NCI-H460 (cell line): ENCODE measurements around the gene FOXI1. TPM values are rescaled to one million over a fixed set of nuclear protein-coding genes. Genes with fewer than 3 reads are reported as not detected.

Experiments used
- DNase-seq: peaks from one replicate; pipeline ENCODE4 v3.0.0-alpha.2; 2016; ENCODE audit warnings: low read depth; ENCODE audit errors: extremely low read depth
- total RNA-seq: library from RNA; depleted of rRNA; stranded (reverse); fragments of >200 nt; shearing (Covaris generic); gene quantifications from 2 replicates; pipeline ENCODE4 v1.2.3, GENCODE V29; 2014; rRNA removed

FOXI1 gene
- total RNA-seq, 1 experiment from 2014 or later = not detected

DNA sequence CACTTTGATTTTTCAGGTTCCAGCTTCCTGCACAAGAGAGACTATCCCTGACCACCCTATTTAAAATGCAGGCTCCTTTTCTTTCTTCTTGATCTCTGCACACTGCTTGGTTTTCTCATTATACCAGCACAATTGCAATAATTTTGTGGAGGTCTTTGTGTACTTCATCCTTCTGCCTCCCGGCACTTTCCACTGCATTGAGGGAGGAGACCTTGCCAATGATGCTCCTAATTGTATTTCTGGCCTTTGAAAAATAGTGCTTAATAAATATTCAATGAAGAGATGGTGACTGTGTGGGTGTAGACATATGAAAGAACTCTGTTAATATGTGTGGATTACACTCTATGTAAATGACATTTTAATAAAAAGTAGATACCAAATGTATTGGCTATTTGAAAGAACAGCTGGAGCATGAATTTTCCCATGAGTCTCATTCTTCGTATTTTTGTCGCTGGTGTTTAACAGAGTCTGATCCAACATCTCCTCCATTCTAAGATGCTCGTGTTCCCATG, 42.1 kb downstream of the FOXI1 start:
- no peak for DNase-seq

DNA sequence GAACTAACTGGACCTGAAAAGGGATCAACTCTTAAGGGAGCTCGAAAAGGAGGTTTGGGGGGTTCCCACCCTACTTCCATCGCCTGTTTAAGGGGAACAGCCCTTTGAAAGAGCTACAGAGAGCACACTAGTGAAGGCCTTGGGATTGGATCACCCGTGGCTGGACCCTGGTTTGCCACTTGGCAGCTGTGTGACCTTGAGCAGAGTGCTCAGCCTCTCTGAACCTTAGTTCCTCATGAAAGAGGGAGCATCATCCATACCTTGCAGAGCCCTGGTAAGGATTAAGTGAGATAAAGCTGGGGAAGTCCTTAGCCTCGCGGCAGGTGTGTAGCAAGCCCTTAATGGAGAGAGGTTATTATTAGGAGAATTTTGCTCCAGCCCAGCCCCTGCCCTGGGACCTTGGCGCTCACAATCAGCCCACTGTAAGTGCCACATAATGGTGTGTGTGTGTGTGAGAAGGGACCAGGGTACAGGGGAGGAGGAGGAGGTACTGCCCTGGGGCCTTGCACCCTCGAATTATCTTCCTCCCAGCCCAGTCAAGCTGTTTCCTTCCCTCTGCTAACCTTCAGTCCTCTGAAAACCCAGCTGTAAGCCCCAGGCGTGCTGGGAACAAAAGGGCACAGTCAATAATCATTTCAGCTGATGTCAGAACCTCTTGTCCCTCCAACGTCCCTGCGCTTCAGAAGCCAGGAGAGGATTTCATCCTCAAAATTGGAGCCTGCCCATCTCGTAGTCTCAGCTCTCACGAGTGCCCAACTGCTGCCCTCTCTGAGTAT, 42.9 kb downstream of the FOXI1 start:
- no peak for DNase-seq

DNA sequence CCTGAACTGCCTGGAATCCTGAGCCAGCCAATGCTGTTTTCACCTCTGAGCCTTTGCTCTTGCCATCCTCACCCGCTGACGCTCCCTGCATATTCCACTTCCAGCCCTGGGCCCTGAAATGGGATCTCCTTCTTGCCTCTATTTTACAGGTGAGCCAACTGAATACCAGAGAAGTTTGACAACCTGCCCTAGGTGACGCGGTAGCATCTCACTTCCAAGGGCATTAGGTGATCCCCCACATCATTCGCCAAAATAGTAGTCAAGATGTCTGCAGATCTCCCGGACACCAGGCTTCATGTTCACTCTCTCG, 43.5 kb downstream of the FOXI1 start:
- DNase-seq = no peak

DNA sequence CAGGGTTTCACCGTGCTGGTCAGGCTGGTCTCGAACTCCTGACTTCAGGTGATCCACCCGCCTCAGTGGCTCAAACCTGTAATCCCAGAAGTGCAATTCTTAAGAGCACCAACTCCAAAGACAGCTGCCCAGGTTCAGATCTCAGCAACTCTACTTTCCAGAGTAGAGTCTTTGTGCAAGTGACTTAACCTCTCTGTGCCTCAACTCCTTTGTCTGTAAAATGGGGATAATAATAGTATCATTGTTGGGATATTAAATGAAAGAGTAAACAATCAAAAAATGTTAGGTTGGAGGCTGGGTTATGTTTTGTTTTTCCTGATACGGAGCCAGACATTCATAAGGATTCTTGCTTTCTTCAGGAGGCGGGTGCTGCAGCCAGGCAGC, 45.0 kb downstream of the FOXI1 start:
- DNase-seq = no peak

DNA sequence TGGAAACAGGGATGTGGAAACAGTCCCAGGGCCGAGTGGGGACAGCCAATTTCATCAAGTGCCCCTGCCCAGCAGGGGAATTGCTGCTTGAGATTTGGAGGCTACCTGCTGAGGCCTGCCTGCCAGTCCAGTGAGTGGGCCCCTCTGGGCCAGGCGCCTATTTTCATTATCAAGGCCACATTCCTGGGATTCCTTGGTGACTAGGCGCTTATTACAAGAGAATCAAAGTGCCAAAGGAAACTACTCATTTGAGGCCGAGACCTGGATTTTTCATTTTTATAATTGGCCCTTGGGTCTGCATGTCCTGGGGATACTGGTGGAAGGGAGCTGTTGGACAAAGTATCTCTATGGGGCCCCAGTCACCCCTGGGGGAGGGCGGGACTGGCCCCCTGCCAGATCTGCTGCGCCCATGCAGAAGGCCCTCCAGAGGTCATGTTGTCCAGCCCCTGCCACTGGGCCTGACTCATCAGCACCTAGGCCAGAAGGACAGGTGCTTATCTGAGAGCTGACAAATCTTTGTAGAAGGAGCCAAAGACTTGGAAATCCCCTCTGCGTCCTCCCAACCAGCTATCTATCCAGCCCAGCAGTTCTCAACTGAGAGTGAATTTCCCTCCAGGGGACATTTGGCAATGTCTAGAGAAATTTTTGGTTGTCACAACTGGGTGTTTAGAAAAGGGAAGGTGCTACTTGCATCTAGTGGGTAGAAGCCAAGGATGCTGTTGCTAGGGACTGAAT, 45.6 kb downstream of the FOXI1 start:
- peak; percentile 31 for DNase-seq

DNA sequence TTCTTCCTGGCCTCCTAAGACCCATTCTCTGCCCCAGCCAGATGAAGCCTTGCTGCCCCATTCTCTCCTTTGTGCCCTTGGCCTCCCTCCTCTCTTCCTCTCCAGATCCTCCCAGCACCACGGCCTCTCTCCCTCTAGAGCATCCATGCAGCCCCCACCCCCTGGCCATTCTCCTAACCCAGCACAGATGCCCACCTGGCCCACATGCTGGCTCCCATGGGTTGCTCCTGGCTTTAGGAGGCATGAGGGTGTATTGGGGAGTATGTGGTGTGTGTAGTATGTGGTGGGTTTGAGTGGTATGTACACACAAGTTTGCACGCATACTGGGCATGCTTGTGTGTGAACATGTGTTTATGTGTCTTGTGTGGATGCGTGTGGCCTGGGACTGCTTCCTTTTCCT, 47.1 kb downstream of the FOXI1 start:
- DNase-seq = no peak

- DNase-seq = no peak
Observed at GRCh38 chr5:170154297-170154696, 48.6 kb downstream of the FOXI1 start.

DNA sequence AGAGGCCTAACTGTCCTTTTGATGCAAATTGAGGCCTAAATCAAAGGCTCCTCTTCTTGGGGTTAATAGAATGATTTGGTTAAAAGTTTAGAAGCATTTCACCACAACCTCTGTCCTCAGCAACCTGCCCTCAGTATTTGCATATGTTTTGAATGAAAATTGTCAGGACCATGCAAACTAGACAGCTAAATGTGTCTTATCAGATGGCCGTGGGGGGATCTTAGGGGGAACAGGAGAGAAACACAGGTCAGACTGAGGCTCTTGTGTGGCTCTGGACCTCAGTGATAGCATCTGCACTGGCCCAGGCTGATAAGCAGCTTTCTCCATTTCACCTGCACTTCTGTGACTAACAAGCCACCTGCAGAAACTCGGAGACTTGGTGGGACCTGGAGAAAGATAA, 49.0 kb downstream of the FOXI1 start:
- DNase-seq = no peak

DNA sequence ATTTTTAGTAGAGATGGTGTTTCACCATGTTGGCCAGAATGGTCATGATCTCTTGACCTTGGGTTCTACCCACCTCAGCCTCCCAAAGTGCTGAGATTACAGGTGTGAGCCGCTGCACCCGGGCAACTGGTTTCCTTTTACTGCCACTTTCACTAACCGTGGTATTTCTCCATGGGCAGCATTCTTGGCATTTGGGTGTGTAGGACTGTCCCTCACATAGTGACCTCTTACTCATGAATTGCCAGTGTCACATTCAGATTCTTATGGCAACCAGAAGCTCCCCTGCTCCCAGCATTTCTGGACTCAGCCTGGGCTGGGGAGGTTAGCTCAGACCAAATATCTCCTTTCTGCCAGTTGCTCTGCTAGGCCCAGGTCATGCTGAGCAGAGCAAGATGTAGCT, 50.1 kb downstream of the FOXI1 start:
- DNase-seq = no peak

DNA sequence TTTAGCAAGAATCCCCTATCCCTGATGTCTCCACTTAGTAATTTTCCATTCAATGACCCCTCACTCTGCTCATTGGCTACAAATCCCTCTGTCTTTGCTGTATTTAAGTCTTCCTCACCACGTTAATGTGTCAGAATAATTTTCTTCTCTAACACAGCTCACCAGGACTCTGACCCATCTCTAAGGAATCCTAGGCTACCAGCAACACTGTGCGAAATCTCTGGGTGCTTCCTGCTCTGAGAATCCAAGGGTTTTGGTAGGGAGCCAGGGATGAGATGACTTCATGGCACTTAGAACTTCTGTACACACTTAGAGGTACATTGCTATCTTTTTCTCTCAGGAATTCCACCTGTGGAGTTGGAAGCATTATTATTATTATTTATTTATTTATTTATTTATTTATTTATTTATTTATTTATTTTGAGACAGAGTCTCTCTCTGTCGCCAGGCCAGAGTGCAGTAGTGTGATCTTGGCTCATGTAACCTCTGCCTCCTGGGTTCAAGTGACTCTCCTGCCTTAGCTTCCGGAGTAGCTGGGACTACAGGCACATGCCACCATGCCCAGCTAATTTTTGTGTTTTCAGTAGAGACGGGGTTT, 53.5 kb downstream of the FOXI1 start:
- no peak for DNase-seq

Other genes starting within 250 kb of the FOXI1 start
- 0.89 and 0.97 TPM in 2 replicates for gene INSYN2B, start 125.4 kb upstream of the FOXI1 start, total RNA-seq
- gene C5orf58, start 127.1 kb downstream of the FOXI1 start, total RNA-seq = not detected in 2 replicates
- not detected in 2 replicates for gene LCP2, start 191.9 kb downstream of the FOXI1 start, total RNA-seq